H9 (cell line): Measurements from ENCODE around the gene ACTN2. TPM values are rescaled to one million over a fixed set of nuclear protein-coding genes. Genes with fewer than 3 reads are reported as not detected.

Experiments used
- DNase-seq: peaks from one replicate; pipeline ENCODE4 v3.0.0-alpha.2; 2017
- H2AFZ ChIP-seq: one replicate; pipeline ENCODE4 v1.6.1; 2013; ENCODE audit warnings: mild to moderate bottlenecking, low read length, control low read depth, moderate library complexity
- H2AK5ac ChIP-seq: 2 replicates; pipeline ENCODE4 v1.6.1; 2013; ENCODE audit warnings: low read length, control low read depth, mixed read lengths; ENCODE audit not compliant: insufficient read length
- H2BK120ac ChIP-seq: one replicate; pipeline ENCODE4 v1.6.1; 2013; ENCODE audit warnings: low read depth, mild to moderate bottlenecking, low read length, control low read depth, inconsistent platforms; ENCODE audit not compliant: poor library complexity, severe bottlenecking
- H2BK12ac ChIP-seq: 2 replicates; pipeline ENCODE4 v1.6.1; 2013; ENCODE audit warnings: low read length, control low read depth, mixed read lengths, low read depth; ENCODE audit not compliant: insufficient read length
- H2BK15ac ChIP-seq: 2 replicates; pipeline ENCODE4 v1.6.1; 2013; ENCODE audit warnings: low read depth, low read length, control low read depth
- H2BK20ac ChIP-seq: one replicate; pipeline ENCODE4 v1.6.1; 2013; ENCODE audit warnings: low read depth, mild to moderate bottlenecking, low read length, control low read depth, inconsistent platforms; ENCODE audit not compliant: poor library complexity, severe bottlenecking
- H2BK5ac ChIP-seq: 2 replicates; pipeline ENCODE4 v1.6.1; 2013; ENCODE audit warnings: low read length, control low read depth, mixed read lengths; ENCODE audit not compliant: insufficient read length
- H3K14ac ChIP-seq: 2 replicates; pipeline ENCODE4 v1.6.1; 2013; ENCODE audit warnings: low read length, control low read depth; ENCODE audit not compliant: insufficient read depth
- H3K18ac ChIP-seq: 2 replicates; pipeline ENCODE4 v1.6.1; 2013; ENCODE audit warnings: low read depth, mild to moderate bottlenecking, mixed read lengths, low read length, control low read depth; ENCODE audit not compliant: insufficient read length
- H3K23ac ChIP-seq: 2 replicates; pipeline ENCODE4 v1.6.1; 2013; ENCODE audit warnings: low read length, control low read depth, mixed read lengths, low read depth; ENCODE audit not compliant: insufficient read length
- H3K23me2 ChIP-seq: 2 replicates; pipeline ENCODE4 v1.6.1; 2013; ENCODE audit warnings: low read depth, mild to moderate bottlenecking, mixed read lengths, low read length, control low read depth; ENCODE audit not compliant: insufficient read length, poor library complexity, severe bottlenecking
- H3K27ac ChIP-seq: 2 replicates; pipeline ENCODE4 v1.5.1; 2013; ENCODE audit warnings: low read length, control low read depth, mixed read lengths, low read depth; ENCODE audit not compliant: insufficient read length
- H3K27me3 ChIP-seq: 2 replicates; pipeline ENCODE4 v1.6.1; 2013; ENCODE audit warnings: low read length, control low read depth, inconsistent platforms; ENCODE audit not compliant: insufficient read depth
- H3K4ac ChIP-seq: 2 replicates; pipeline ENCODE4 v1.6.1; 2013; ENCODE audit warnings: low read depth, mild to moderate bottlenecking, control low read depth, inconsistent platforms, low read length, moderate library complexity
- H3K4me1 ChIP-seq: 2 replicates; pipeline ENCODE4 v1.6.1; 2013; ENCODE audit warnings: low read length, control low read depth, inconsistent platforms; ENCODE audit not compliant: insufficient read depth
- H3K4me2 ChIP-seq: 2 replicates; pipeline ENCODE4 v1.6.1; 2013; ENCODE audit warnings: low read length, control low read depth, mixed read lengths; ENCODE audit not compliant: insufficient read length, insufficient read depth
- H3K56ac ChIP-seq: 2 replicates; pipeline ENCODE4 v1.6.1; 2013; ENCODE audit warnings: low read depth, mild to moderate bottlenecking, mixed read lengths, low read length, control low read depth; ENCODE audit not compliant: insufficient read length
- H3K79me1 ChIP-seq: 2 replicates; pipeline ENCODE4 v1.6.1; 2013; ENCODE audit warnings: low read depth, mild to moderate bottlenecking, moderate library complexity, low read length, control low read depth, inconsistent platforms; ENCODE audit not compliant: insufficient read depth, poor library complexity, severe bottlenecking
- H3K79me2 ChIP-seq: 2 replicates; pipeline ENCODE4 v1.6.1; 2013; ENCODE audit warnings: low read length, control low read depth, inconsistent platforms; ENCODE audit not compliant: insufficient read depth
- H3K9ac ChIP-seq: 2 replicates; pipeline ENCODE4 v1.6.1; 2013; ENCODE audit warnings: low read length, control low read depth, mixed read lengths; ENCODE audit not compliant: insufficient read length; ENCODE audit errors: extremely low read depth
- H3K9me3 ChIP-seq: one replicate; pipeline ENCODE4 v1.6.1; 2013; ENCODE audit warnings: low read depth, low read length, inconsistent platforms; ENCODE audit not compliant: control insufficient read depth
- H3T11ph ChIP-seq: one replicate; pipeline ENCODE4 v1.6.1; 2013; ENCODE audit warnings: mild to moderate bottlenecking, low read length, control low read depth, inconsistent platforms
- H4K20me1 ChIP-seq: one replicate; pipeline ENCODE4 v1.6.1; 2013; ENCODE audit not compliant: control insufficient read depth, insufficient read length, insufficient read depth
- H4K5ac ChIP-seq: 2 replicates; pipeline ENCODE4 v1.6.1; 2013; ENCODE audit warnings: low read depth, mild to moderate bottlenecking, mixed read lengths, low read length, control low read depth; ENCODE audit not compliant: insufficient read length
- H4K8ac ChIP-seq: replicated peaks from 2 replicates; pipeline ENCODE4 v1.6.1; 2013; ENCODE audit warnings: low read length, control low read depth, mixed read lengths, low read depth; ENCODE audit not compliant: insufficient read length
- H4K91ac ChIP-seq: 2 replicates; pipeline ENCODE4 v1.6.1; 2013; ENCODE audit warnings: low read depth, mild to moderate bottlenecking, moderate library complexity, mixed read lengths, low read length, control low read depth; ENCODE audit not compliant: insufficient read length
- H3K27ac Mint-ChIP-seq, 3 experiments: 2 replicates in 2 of 3; 3 replicates in 1 of 3; pipeline ENCODE4 v1.8.0; 2020 to 2021; ENCODE audit warnings: mixed read lengths in 3 of 3, mild to moderate bottlenecking in 1 of 3, moderate library complexity in 1 of 3
- H3K27me3 Mint-ChIP-seq: 2 replicates; pipeline ENCODE4 v1.8.0; 2021; ENCODE audit warnings: low read depth, mild to moderate bottlenecking, moderate library complexity, mixed read lengths
- H3K36me3 Mint-ChIP-seq, 3 experiments: 2 replicates in 2 of 3; 3 replicates in 1 of 3; pipeline ENCODE4 v1.8.0; 2020 to 2021; ENCODE audit warnings: low read depth in 3 of 3, mixed read lengths in 3 of 3; ENCODE audit not compliant: insufficient read depth in 1 of 3
- H3K4me1 Mint-ChIP-seq, 2 experiments: 2 replicates each; pipeline ENCODE4 v1.8.0; 2020; ENCODE audit warnings: mixed read lengths in 2 of 2
- H3K4me3 Mint-ChIP-seq, 2 experiments: 2 replicates in 1 of 2; 3 replicates in 1 of 2; pipeline ENCODE4 v1.8.0; 2020 to 2021; ENCODE audit warnings: mild to moderate bottlenecking in 2 of 2, mixed read lengths in 2 of 2, moderate library complexity in 1 of 2
- H3K9me3 Mint-ChIP-seq, 2 experiments: 2 replicates in 1 of 2; 3 replicates in 1 of 2; pipeline ENCODE4 v1.8.0; 2020; ENCODE audit warnings: mild to moderate bottlenecking in 2 of 2, mixed read lengths in 2 of 2, moderate library complexity in 1 of 2
- WGBS: extraction: QIAGEN DNeasy Blood & Tissue Kit; methylation state at CpG from one replicate; pipeline ENCODE4 v1.1.7; 2013; ENCODE audit warnings: missing lambda C conversion rate, low lambda C conversion rate, mixed read lengths; ENCODE audit not compliant: insufficient read length; ENCODE audit errors: extremely low coverage; 5-methylcytosine and 5-hydroxymethylcytosine counted together
- total RNA-seq: library from RNA; stranded (reverse); gene quantifications from 2 replicates; pipeline ENCODE4 v1.2.1, GENCODE V29; 2021
- TF ChIP-seq, protein P1 (sequence below): fragments of 200-600 bp; sonication (generic); conservative IDR thresholded peaks from 3 replicates; pipeline ENCODE4 v1.8.0; 2021; ENCODE audit warnings: antibody characterized with exemption, mild to moderate bottlenecking

The ACTN2 gene
- total RNA-seq, 1 experiment from 2014 or later, result 2.3 TPM

DNA sequence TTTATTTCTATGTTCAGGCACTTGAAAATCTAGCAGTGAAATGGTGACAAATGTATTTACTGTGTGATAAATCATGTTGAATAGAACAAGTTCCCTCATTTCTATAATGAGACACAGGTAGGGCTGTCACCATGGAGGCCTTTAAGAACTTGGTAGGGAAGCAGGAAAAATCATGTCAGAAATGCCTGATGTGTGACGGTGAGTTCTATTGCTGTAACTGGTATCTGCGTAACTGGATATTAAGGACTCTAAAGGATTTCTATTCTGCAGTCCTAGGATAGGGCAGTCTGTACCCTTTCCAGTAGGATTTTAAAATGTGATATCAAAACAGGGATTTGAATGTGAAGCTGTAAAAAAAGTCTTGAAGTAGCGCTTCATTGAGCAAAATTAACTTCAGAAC lies 15.5 kb downstream of the ACTN2 start:
- Histone ChIP-seq H3K4ac (no peak overlapping the region), H4K5ac (no peak overlapping the region), H2BK20ac (no peak overlapping the region), H3K79me2 (no peaks in the 10 kb centered on the region), H3K4me1 (no peaks in the 10 kb centered on the region), H2AK5ac (no peak overlapping the region), H2BK5ac (no peak overlapping the region), H3K79me1 (no peaks in the 10 kb centered on the region), H3K27me3 (no peaks in the 10 kb centered on the region), H3K18ac (no peak overlapping the region), H3K9ac (no peak overlapping the region), H2AFZ (no peak overlapping the region), H3K23me2 (no peaks in the 10 kb centered on the region), H2BK12ac (no peak overlapping the region), H3K9me3 (no peaks in the 10 kb centered on the region), H4K91ac (no peak overlapping the region), H2BK120ac (no peak overlapping the region), H3K27ac (no peak overlapping the region), H2BK15ac (no peak overlapping the region), H3T11ph (no peak overlapping the region), H3K56ac (no peak overlapping the region), H4K8ac (no peak overlapping the region), H3K4me2 (no peak overlapping the region), H3K14ac (no peak overlapping the region), H3K23ac (no peak overlapping the region), H4K20me1 (no peaks in the 10 kb centered on the region)
- TF ChIP-seq, protein P1, sequence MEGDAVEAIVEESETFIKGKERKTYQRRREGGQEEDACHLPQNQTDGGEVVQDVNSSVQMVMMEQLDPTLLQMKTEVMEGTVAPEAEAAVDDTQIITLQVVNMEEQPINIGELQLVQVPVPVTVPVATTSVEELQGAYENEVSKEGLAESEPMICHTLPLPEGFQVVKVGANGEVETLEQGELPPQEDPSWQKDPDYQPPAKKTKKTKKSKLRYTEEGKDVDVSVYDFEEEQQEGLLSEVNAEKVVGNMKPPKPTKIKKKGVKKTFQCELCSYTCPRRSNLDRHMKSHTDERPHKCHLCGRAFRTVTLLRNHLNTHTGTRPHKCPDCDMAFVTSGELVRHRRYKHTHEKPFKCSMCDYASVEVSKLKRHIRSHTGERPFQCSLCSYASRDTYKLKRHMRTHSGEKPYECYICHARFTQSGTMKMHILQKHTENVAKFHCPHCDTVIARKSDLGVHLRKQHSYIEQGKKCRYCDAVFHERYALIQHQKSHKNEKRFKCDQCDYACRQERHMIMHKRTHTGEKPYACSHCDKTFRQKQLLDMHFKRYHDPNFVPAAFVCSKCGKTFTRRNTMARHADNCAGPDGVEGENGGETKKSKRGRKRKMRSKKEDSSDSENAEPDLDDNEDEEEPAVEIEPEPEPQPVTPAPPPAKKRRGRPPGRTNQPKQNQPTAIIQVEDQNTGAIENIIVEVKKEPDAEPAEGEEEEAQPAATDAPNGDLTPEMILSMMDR, result no peak
- Mint-ChIP-seq H3K27me3 (no peaks in the 10 kb centered on the region; the same call in 1 of the 2 replicates), H3K4me1 (peaks cover 3 to 9% of the 10 kb centered on the region in 2 experiments; a peak in 3 of 4 replicates), H3K4me3 (no peak overlapping the region), H3K27ac (no peak overlapping the region), H3K36me3 (no peaks in the 10 kb centered on the region), H3K9me3 (no peaks in the 10 kb centered on the region)
- no peak for DNase-seq
- WGBS, result no CpG with 5 or more reads among the region's 3 CpGs
